ENCODE measurements around the gene NAT8L.

Gene NAT8L

GRCh38 chr4:2067446-2068197 lies 8.5 kb downstream of the NAT8L start:
- FAIRE-seq: no peak
- no peak for DNase-seq (ENCODE audit: insufficient read length, low spot score)
- TF ChIP-seq CTCF (IDR thresholded peaks at IDR 0.05; ENCODE audit: insufficient read depth, missing control alignments): no peak

GRCh38 chr4:2068198-2068470 lies 9.0 kb downstream of the NAT8L start:
- DNase-seq (ENCODE audit: insufficient read length, low spot score) (no peak), FAIRE-seq (no peak)
- TF ChIP-seq CTCF (IDR thresholded peaks at IDR 0.05; ENCODE audit: insufficient read depth, missing control alignments): no peak

GRCh38 chr4:2068566-2068965 lies 9.4 kb downstream of the NAT8L start:
- FAIRE-seq (no peak), DNase-seq (ENCODE audit: insufficient read length, low spot score) (no peak)
- TF ChIP-seq CTCF (IDR thresholded peaks at IDR 0.05; ENCODE audit: insufficient read depth, missing control alignments): no peak

GRCh38 chr4:2069161-2069971 lies 10.2 kb downstream of the NAT8L start:
- no peak for DNase-seq (ENCODE audit: insufficient read length, low spot score)
- FAIRE-seq: no peak
- no peak for TF ChIP-seq CTCF (IDR thresholded peaks at IDR 0.05; ENCODE audit: insufficient read depth, missing control alignments)

- FAIRE-seq (no peak), DNase-seq (ENCODE audit: insufficient read length, low spot score) (no peak)
- TF ChIP-seq CTCF (IDR thresholded peaks at IDR 0.05; ENCODE audit: insufficient read depth, missing control alignments): no peak
Measured at GRCh38 chr4:2069986-2070385, 10.9 kb downstream of the NAT8L start.

GRCh38 chr4:2070421-2071251 lies 11.5 kb downstream of the NAT8L start:
- no peak for DNase-seq (ENCODE audit: insufficient read length, low spot score)
- FAIRE-seq: no peak
- no peak for TF ChIP-seq CTCF (IDR thresholded peaks at IDR 0.05; ENCODE audit: insufficient read depth, missing control alignments)

All from D721Med (cell line).